GM21528 (cell line): ENCODE measurements around the gene HECTD4.
"Not testable (repeated sequence)": the region's sequence is repeated elsewhere in the genome, so short reads cannot be mapped to it uniquely, and the experiment has no call there.

Source experiments
- ATAC-seq: cut with Tn5 transposase; IDR thresholded peaks from one replicate; pipeline ENCODE4 v1.9.1; 2021; ENCODE audit warnings: mild to moderate bottlenecking, moderate library complexity; ENCODE audit not compliant: unreplicated experiment, low FRiP score

Gene HECTD4

DNA sequence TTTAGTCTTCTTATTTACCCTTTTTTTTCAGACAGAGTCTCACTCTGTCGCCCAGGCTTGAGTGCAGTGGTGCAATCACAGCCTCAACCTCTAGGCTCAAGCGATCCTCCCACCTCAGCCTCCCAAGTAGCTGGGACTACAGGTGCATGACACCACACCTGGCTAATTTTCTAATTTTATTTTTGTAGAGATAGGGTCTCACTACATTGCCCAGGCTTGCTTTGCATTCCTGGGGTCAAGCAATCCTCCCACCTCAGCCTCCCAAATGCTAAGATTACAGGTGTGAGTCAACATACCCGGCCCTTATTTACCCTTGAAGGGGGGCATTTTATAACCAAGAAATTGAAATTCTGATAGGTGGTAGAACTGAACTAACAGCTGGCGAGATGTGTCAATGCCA is 21.0 kb downstream of the HECTD4 start:
- ATAC-seq = no peak

DNA sequence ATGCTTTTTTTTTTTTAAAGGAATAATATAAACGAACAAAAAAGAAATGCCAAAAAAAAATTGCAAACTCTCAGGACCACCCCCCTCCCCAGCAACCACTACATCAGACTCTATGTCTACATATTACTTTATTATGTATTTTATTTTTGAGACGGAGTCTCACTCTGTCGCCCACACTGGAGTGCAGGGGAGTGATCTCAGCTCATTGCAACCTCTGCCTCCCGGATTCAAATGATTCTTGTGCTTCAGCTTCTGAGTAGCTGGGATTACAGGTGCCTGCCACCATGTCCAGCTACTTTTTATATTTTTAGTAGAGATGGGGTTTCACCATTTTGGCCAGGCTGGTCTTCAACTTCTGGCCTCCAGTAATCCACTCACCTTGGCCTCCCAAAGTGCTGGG is 22.9 kb downstream of the HECTD4 start:
- ATAC-seq = no peak

DNA sequence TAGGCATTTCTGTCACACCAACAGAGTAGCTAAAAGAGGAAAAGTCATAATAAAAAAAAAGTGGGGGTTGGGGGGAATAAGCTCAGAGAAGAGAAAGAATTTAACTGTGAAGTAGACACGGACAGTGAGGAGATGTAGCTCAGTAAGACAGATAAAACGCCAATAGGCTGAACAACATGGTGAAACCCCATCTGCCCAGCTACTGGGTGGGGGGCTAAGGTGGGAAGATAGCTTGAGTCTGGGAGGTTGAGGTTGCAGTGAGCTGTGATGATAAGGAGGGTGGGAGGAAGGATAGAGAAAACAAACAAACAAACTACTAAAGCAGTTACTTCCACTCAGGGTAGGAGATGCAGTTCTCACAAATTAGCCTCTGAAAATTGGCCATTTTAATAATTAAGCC is 25.0 kb downstream of the HECTD4 start:
- ATAC-seq = no peak

DNA sequence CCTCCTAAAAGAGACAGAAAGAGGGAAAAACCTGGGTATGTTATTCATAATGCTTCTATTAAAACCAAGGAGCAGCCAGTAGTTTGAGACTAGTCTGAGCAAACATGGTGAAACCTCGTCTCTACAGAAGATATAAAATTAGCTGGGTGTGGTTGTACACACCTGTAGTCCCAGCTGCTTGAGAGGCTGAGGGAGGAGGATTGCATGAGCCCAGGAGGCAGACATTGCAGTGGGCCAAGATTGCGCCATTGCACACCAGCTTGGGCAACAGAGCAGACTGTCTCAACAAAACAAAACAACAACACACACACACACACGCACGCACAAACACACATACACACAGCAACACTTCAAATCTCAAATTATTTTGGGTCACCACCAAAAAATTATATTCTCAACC is 27.8 kb downstream of the HECTD4 start:
- no peak for ATAC-seq

DNA sequence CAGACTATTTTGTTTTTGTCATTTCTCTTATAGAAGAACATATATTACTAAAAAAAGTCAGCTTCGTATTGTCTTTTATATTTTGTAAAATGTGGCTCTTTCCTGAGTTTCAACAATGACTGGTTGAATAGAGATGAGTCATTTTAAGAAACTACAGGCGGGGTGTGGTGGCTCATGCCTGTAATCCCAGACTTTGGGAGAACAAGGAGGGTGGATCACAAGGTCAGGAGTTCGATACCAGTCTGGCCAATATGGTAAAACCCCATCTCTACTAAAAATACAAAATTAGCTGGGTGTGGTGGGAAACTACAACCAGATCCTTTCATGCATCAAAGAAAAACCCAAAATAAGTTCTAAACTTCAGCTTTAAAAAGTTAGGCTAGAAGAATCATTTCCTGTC is 28.8 kb downstream of the HECTD4 start:
- ATAC-seq = no peak

DNA sequence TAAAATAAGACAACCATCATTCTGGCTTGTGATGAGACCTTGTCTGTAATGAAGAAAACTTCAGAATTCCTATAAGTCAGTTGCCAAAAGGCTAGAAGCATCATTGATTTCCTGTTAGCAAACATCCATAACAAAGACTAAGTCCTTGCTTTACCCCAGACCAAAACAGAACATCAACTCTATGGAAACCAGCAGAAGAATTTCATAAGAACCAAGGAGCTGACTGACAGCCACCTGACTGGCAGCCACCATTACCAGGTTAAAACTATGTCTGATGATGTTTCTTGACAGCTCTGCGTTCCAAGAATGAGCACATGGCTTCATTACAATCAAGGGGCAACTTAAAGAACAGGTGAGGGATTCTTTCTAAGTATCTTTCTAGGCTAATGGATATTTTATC is 29.3 kb downstream of the HECTD4 start:
- ATAC-seq = no peak

DNA sequence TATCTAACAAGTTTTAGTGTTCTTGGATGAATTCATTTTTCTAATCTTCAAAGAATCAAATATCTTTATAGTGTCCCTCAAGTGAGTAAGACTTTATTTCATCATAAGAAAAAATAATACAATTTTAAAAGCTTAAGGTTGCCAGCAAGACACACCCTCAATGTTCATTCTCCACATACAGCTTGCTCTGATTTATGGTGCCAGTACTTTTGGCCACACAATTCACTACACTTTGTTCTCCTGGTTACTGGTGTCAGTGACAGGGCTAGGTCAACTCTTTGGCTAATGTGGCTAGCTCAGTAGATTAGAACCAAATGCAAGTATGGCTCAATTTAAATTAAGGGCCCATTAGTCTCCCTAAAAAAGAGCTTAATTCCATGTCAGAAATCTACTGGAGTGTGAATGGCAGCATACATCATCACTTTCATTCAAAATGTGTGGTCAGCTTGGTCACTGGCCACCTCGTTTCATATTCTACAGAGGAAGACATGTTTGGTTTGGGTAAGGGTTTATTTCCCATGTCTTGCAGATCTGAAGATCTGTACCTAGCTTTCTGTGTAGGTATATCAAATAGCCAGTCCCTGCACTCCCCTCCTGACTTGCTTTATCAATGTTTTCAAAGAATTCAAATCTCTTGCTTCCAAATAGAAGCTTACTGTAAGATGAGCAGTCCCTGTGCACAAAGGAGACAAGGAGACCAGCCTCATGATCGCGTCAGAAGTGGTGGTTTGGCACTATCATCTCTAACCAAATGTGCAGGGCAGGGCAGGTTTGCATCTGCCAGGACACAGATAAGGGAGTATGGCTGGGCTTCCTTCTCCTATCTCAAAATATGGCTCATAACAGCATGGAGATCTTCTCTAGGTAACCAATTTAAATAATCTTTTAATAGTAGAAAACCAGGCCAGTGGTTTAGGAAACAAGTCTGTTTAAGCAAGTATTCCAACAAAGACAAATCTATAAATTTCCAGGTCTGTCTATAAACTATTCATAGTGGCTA is 31.3 kb downstream of the HECTD4 start:
- ATAC-seq = no peak

DNA sequence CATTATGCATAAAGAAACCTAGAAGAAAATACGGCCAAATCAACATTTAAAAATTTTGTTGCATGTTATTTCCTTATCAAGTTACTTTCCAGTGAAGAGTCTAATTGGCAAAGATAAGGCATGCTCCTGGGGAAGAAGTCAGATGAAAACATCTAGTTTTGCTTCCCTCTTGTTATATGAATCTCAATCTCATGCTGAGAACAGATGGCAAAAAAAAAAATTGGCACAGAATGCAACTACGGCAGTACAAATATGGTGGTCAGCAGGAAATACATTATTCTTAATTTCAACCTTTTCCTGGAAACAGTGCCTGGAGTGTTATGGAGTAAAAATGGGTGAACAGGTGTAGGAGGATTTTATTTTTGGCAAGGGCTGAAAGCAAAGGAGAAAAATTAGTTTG is 32.8 kb downstream of the HECTD4 start:
- ATAC-seq = no peak

DNA sequence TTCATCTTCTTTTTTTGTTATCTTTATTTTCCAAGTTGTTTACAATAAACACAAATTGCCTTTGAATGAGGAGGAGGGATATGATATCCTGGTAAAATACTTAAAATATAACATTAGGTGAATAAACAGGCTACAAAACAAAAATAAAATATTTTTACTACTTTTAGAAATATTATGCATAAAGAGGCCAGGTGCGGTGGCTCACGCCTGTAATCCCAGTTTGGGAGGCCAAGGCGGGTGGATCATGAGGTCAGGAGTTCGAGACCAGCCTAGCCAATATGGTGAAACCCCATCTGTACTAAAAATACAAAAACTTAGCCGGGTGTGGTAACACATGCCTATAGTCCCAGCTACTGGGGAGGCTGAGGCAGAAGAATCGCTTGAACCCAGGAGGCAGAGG is 33.3 kb downstream of the HECTD4 start:
- not testable (repeated sequence) for ATAC-seq

DNA sequence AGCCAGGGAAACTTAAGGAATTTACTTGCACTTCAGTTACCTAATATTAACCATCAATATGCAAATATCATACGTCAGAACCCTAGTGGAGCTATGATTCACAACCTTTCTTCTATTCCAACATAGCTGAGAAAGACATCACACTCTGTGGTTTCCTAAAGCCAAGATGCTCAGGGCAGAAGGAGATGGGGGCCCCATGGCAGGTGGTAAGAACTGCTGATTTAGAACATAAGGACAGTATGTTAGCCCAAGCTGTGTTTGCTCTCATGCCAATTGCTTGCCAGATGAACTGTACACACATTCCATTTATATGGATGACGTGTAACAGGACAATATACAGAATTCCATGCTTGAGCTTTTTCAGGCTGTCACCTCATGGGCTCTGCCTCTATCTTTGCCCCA is 34.6 kb downstream of the HECTD4 start:
- ATAC-seq = no peak

DNA sequence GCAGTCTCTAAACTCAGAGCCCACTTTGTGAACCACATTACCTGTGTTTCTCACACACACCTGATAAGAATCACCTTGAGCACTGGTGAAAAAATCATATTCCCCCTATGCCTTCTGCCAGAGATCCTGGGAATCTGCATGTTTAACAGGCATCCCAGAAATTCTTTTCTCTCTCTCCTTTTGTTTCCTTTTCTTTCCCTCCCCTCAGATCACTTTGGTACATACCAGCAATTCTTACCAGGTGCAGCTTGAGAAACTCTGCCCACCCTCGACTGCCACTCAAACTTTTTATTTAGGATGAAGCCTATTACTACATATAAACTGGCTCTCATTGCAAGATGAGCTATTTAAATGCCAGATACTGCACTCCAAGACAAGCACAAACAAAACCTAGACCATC is 36.0 kb downstream of the HECTD4 start:
- ATAC-seq = no peak

DNA sequence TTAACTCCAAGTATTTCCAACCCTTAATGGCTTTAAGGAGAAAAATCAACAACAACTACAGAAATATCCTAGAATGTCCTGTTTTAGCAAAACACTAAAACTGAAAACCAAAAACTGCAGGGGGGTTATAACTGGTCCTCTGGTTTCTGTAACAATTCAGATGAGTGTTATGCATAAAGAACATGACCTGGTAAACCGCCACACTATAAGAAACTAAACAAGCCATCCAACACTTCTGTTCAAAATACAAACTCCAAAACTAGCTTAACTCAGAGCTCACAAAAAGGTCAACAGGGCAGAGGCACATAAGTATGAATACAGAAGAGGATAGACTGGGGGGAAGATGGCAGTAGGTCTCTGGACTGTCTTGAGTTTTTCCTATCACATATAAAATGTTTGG is 38.0 kb downstream of the HECTD4 start:
- ATAC-seq = no peak

DNA sequence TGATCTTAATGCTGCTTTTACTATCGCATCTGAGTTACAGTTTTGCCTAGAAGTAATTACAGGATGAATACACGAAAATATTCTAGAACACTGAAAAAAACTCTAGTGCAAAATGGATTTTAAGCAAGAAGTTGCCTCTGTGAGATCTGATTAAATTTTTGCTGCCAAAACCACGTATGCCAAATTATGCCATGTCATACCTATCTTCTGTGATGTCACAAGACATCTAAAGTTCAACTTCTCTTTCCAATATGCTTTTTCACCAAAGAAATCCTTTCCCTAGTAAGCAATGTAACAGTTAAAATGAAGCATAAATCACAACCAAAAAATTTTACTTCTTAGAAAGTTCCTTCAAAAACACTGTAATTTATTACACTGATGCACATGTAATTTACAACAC is 39.6 kb downstream of the HECTD4 start:
- no peak for ATAC-seq

DNA sequence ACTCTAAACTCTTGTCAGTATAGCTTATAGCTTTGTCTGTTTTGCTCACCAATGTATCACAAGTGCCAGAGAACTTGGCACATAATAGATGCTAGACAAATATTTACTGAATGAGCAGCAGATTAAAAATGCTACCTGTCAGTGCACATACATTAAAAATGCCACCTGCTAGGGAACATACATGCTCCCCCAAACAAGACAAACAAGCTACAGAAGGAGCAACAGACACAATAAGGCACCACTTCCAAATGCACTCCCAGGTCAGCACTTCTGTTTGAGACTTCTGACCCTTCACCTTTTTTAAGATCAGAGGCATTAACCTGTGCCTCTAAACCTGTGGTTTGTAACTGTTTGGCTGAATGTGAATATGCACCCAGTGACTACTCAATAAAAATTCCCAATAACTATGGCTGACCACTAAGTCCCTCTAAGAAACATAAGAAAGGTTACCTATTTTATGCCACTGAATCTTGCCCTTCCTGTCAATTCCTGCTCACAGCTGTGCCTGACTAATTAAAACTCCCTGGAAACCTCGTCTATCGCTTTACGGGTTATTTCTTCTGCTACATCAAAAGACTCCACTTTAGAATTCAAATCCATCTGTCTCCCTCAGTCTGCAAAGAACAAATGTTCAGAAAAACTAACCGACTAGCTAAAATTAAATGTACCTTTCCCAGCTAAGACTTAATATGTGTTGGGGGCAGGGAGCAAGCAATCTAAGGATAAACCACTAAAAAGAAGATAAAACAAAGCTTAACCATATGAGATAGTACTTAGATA is 41.0 kb downstream of the HECTD4 start:
- ATAC-seq = no peak

DNA sequence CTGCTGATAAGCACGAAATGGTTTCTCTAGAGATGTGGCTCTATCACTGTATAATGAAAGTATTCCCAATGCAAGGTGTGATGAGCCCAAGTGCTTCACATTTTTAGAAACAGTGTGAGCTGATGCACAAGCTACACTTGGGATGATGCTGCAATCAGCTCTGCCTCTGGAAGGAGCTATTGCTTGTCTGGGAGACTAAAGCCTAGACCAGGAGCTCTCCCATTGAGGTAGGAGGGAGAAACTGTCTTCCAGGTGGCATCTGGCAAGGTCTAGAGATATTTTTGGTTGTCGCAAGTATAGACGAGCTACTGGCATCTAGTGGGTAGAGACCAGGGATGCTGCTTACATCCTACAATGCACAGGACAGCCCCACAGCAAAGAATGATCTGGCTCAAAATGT is 42.0 kb downstream of the HECTD4 start:
- no peak for ATAC-seq

DNA sequence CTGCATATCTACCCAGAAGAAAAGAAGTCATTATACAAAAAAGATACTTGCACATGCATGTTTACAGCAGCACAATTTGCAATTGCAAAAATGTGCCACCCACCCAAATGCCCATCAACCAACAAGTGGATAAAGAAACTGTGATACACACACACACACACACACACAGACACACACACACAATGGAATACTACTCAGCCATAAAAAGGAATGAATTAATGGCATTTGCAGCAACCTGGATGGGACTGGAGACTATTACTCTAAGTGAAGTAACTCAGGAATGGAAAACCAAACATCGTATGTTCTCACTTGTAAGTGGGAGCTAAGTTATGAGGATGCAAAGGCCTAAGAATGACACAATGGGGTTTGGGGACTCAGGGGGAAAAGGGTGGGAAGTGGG is 47.2 kb downstream of the HECTD4 start:
- ATAC-seq = not testable (repeated sequence)

DNA sequence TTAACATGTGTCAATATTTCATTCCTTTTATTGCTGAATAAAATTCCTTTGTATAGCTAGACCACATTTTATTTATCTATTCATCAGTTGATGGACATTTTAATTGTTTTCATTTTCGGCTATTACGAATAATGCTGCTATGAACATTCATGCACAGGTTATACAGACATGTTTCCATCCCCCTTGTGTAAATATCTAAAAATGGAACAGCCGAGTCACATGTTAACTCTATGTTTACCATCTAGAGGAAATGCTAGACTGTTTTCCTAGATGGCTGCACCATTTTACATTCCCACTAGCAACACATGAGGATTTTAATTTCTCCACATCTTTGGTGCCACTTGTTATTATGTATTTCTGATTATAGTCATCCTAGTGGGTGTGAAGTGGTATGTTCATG is 49.2 kb downstream of the HECTD4 start:
- no peak for ATAC-seq

DNA sequence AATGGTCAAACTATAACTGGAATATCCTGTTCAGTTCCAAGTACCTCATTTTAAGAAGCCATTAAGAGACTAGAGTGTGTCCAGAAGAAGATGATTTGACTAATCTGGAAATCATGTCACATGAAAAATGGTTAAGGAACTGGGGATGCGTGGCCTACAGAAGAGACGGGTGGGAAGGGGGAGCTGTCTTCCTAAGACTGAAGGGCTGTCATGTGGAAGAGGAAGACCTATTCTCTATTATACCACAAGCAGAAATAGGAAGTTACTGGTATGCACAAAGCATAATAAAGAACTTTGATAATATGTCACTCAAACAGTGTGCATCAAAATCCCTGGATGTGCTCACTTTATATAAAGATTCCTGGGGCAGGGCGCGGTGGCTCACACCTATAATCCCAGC is 50.3 kb downstream of the HECTD4 start:
- ATAC-seq = no peak

DNA sequence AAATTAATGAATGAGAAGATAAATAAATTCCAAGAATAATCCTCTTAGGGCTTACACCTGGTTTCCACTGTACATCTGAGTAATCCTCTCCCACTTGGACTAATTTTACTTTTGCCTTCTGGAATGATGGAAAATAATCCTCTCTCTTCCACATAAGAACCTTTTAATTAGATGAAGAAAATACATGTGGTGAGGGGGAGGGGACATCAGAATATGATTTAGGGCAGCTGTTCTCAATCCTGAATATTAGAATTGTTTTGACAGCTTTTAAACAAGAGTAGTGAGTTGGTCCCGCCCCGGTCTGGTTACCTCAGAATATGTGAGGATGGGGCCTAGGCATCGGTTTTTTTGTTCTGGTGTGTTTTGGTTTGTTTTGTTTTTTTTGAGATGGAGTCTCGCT is 51.5 kb downstream of the HECTD4 start:
- ATAC-seq = no peak

DNA sequence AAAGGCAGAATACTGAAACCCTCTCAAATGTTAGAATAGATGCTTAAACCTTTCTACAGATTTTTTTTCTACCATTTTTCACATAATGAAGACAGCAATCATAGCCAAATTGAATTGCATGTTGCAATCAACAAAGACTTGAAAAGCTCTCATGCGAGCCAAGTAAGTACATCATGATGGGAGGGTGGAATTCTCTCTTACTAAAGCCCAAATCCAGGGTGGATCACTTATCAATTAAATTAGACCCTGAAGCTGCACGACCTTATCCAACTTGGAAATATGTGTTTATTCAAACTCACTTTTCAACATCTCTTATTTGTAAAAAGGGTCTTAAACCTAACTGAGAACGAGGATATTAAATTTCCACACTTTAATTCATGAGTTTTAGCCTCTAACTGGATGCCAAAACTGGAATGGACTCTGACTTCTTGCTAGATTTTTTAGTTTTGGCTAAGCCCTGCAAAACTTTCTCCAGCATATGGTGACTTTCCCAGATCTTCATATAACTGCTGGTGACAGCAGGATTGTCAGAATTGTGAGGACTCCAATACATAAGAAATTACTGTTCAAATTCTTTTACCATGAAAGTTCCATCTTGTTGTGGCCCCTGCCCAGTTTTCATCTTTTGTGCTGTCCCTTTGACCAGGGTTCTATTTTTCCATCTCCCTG is 53.6 kb downstream of the HECTD4 start:
- ATAC-seq = no peak
